Renal pelvis (tissue), 12 donors: ENCODE measurements around the gene MSL1. TPM values are rescaled to one million over a fixed set of nuclear protein-coding genes. Genes with fewer than 3 reads are reported as not detected.
A peak's percentile ranks its signal among the peaks of the same experiment; 100 is the strongest.

Experiments
- DNase-seq: peaks from one replicate; pipeline ENCODE4 v3.0.0-alpha.2; 2013
- long read RNA-seq, 16 experiments: transcript quantifications; one replicate each; lab custom pipeline, GENCODE V29; 2026
- polyA plus RNA-seq, 3 donors: library from polyadenylated mRNA; unstranded; fragments of 120-200 nt; gene quantifications; one replicate each; pipeline ENCODE4 v1.2.1, GENCODE V29; 2013; ENCODE audit not compliant: insufficient read length in 3 of 3

The MSL1 gene
- polyA plus RNA-seq, result 100 to 1,000 TPM; 136 to 182 (median 159) TPM
- long read RNA-seq, donor 1, transcript MSL1-203 (3 exons, 2,081 nt), result major isoform, 20 of 45 reads
- long read RNA-seq, donor 1, partial matches to known transcripts, result 21 of 45 reads
- long read RNA-seq, donor 1, other reads (novel, unspliced or antisense), result 0 of 45 reads
- long read RNA-seq, donor 2, full-length matches to known transcripts, result 41 of 41 reads
- long read RNA-seq, donor 2, partial matches to known transcripts, result 0 of 41 reads
- long read RNA-seq, donor 2, other reads (novel, unspliced or antisense), result 0 of 41 reads
- long read RNA-seq, donor 3, full-length matches to known transcripts, result 23 of 23 reads
- long read RNA-seq, donor 3, partial matches to known transcripts, result 0 of 23 reads
- long read RNA-seq, donor 3, other reads (novel, unspliced or antisense), result 0 of 23 reads
- long read RNA-seq, donor 4, full-length matches to known transcripts, result 34 of 34 reads
- long read RNA-seq, donor 4, partial matches to known transcripts, result 0 of 34 reads
- long read RNA-seq, donor 4, other reads (novel, unspliced or antisense), result 0 of 34 reads
- long read RNA-seq, donor 5, transcript MSL1-203 (3 exons, 2,081 nt), result major isoform, 9 of 12 reads
- long read RNA-seq, donor 5, partial matches to known transcripts, result 0 of 12 reads
- long read RNA-seq, donor 5, other reads (novel, unspliced or antisense), result 0 of 12 reads
- long read RNA-seq, donor 6, full-length matches to known transcripts, result 43 of 65 reads
- long read RNA-seq, donor 6, partial matches to known transcripts, result 22 of 65 reads
- long read RNA-seq, donor 6, other reads (novel, unspliced or antisense), result 0 of 65 reads
- long read RNA-seq, donor 7, full-length matches to known transcripts, result 27 of 34 reads
- long read RNA-seq, donor 7, partial matches to known transcripts, result 7 of 34 reads
- long read RNA-seq, donor 7, other reads (novel, unspliced or antisense), result 0 of 34 reads
- long read RNA-seq, donor 8, transcript MSL1-203 (3 exons, 2,081 nt), result major isoform, 17 of 41 reads
- long read RNA-seq, donor 8, partial matches to known transcripts, result 21 of 41 reads
- long read RNA-seq, donor 8, other reads (novel, unspliced or antisense), result 0 of 41 reads
- long read RNA-seq, donor 9, full-length matches to known transcripts, result 33 of 70 reads
- long read RNA-seq, donor 9, partial matches to known transcripts, result 37 of 70 reads
- long read RNA-seq, donor 9, other reads (novel, unspliced or antisense), result 0 of 70 reads
- long read RNA-seq, donor 10, full-length matches to known transcripts, result 49 of 49 reads
- long read RNA-seq, donor 10, partial matches to known transcripts, result 0 of 49 reads
- long read RNA-seq, donor 10, other reads (novel, unspliced or antisense), result 0 of 49 reads
- long read RNA-seq, donor 11, transcript MSL1-203 (3 exons, 2,081 nt), result major isoform, 12 of 15 reads
- long read RNA-seq, donor 11, partial matches to known transcripts, result 0 of 15 reads
- long read RNA-seq, donor 11, other reads (novel, unspliced or antisense), result 0 of 15 reads
- long read RNA-seq, donor 12, full-length matches to known transcripts, result 60 of 88 reads
- long read RNA-seq, donor 12, partial matches to known transcripts, result 28 of 88 reads
- long read RNA-seq, donor 12, other reads (novel, unspliced or antisense), result 0 of 88 reads
- long read RNA-seq, donor 13, full-length matches to known transcripts, result 18 of 18 reads
- long read RNA-seq, donor 13, partial matches to known transcripts, result 0 of 18 reads
- long read RNA-seq, donor 13, other reads (novel, unspliced or antisense), result 0 of 18 reads
- long read RNA-seq, donor 14, result 0 reads
- long read RNA-seq, donor 15, result 0 reads
- long read RNA-seq, donor 16, full-length matches to known transcripts, result 24 of 24 reads
- long read RNA-seq, donor 16, partial matches to known transcripts, result 0 of 24 reads
- long read RNA-seq, donor 16, other reads (novel, unspliced or antisense), result 0 of 24 reads

- peak; percentile 90 for DNase-seq
Observed at GRCh38 chr17:40121181-40122135, at the start of gene MSL1. Gene MSL1, plus strand, starts transcription at chr17:40121971. Its CDS starts 642 bp downstream, at chr17:40122613.

GRCh38 chr17:40072040-40072734 is 49.6 kb upstream of the MSL1 start:
- no peak for DNase-seq

GRCh38 chr17:40072735-40073346 is 48.9 kb upstream of the MSL1 start:
- no peak for DNase-seq

- DNase-seq, result no peak
Observed at GRCh38 chr17:40073454-40074174, 48.2 kb upstream of the MSL1 start.

GRCh38 chr17:40074175-40074512 is 47.6 kb upstream of the MSL1 start:
- no peak for DNase-seq

GRCh38 chr17:40074871-40075200 is 46.9 kb upstream of the MSL1 start:
- no peak for DNase-seq

- no peak for DNase-seq
Observed at GRCh38 chr17:40075201-40075941, 46.4 kb upstream of the MSL1 start.

- no peak for DNase-seq
Observed at GRCh38 chr17:40075942-40076498, 45.8 kb upstream of the MSL1 start.

- DNase-seq, result no peak
Observed at GRCh38 chr17:40076591-40076990, 45.2 kb upstream of the MSL1 start.

- no peak for DNase-seq
Observed at GRCh38 chr17:40079545-40079944, 42.2 kb upstream of the MSL1 start.

- no peak for DNase-seq
Observed at GRCh38 chr17:40084477-40084876, 37.3 kb upstream of the MSL1 start.

- DNase-seq, result no peak
Observed at GRCh38 chr17:40086150-40087044, 35.4 kb upstream of the MSL1 start.

GRCh38 chr17:40087049-40087794 is 34.5 kb upstream of the MSL1 start:
- DNase-seq, result no peak

GRCh38 chr17:40087903-40088718 is 33.7 kb upstream of the MSL1 start:
- DNase-seq, result no peak
